Measurements from ENCODE around the gene FGF8.

Gene FGF8

DNA sequence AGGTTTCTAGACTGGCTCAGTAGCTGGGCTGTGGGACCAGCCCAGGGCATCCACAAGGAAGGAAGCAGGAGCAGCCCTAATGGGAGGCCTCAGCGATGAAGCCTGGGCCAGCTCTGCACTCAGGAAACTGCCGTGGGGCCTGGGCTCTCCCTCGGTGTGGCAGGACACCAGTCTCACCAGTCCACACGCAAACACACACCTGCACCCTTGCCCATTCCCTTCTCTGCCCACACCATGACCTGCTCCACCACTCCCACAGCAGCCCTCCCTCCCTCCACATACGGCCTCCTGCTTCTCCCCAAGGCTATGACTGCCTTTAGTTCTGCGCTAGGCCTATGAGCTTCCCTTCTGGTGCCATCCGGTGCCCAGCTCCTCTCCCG lies 7.1 kb downstream of the FGF8 start:
- DNase-seq, result no peak

DNA sequence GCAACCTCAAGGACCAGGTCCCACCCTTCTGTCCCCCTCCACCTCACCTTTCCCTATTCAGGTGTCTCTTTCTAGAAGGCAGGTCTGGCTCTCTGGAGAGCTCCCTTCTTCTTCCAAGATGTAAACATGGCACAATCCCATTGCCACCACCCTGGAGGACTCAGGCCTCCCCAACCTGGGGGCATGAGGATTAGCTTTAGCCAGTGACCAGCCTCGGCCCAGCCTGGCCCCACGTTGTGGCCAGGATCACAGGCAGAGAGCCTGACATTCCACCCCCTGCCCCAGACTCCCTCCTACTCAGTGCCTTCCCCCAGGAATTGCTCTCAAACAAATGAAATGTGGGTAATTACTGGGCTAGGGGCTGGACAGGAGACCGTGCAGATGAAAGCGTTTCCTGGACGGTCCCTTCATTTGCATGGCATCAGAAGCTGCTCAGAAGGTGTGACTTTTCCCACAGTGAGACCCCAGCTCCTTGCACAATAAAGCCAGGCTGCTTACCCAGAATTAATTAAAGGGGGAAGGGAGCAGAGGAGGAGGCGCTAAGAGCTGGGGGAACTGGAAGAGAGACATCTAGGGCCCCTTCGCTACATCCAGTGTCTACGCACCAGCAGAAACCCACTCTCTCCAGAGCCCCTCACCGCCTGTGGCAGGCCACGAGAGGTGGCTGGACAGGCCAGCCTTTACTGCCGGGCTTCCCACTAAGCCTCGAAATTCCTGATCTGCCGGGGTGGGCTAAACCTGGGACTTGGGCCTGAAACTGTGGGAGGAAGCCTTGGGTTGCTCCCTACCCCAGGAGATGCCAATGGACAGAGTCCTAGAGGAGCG lies 7.7 kb downstream of the FGF8 start:
- no peak for DNase-seq

DNA sequence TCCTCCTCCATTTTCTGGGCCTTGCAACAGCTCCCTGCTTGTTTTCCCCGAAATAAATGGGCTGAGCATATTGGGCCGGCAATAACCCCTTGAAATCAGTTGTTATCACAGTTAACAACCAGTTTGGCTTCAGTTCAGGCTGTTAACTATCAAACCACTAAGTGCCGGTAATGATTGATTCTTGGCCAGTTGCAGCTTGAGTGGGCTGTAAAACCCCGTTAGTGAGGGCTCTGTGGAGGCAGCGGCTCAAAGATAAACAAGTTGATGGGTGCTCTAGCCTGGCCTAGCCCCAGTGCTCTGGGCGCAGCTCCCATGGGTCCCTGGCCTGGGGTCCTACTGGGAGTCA lies 8.3 kb downstream of the FGF8 start:
- no peak for DNase-seq

DNA sequence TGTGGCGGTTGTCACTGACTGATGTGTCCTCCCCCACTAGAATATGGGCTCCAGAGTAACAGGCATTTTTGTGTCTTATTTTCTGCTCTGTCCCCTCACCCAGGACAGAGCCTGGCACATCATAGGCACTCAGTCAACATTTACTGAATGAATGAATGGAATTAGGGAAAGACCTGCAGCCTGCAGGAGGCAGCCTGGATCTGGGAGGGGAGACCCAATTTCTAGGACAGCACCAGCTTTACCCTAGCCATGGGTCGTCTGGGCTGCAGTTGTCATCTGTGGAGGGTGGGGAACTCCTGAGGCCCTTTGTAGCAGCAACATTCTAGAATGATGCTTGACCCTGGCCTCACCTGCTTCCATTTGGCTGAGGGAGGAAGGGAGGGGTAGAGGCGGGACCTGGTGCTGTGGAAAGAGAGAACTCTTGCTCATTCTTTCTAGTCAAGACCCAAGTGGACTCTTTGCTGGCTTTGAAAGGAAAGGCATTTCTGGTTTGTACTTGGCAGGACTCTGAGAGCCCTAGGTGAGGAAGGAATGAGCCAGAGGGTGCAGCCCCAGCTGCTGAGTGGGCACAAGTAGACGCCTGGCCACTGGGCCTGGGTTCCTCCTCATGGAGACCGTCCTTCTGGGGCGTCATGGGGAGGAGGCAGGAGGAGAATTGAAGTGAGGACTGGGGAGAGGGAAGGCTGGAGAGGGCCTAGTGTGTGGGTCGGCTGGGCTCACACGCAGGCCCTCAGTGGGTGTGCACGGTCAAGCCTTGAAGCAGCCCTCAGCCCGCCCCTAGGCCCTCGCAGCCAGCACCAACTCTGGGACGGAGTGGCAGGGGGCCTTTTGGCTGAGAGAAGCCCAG lies 8.9 kb downstream of the FGF8 start:
- DNase-seq, result no peak

DNA sequence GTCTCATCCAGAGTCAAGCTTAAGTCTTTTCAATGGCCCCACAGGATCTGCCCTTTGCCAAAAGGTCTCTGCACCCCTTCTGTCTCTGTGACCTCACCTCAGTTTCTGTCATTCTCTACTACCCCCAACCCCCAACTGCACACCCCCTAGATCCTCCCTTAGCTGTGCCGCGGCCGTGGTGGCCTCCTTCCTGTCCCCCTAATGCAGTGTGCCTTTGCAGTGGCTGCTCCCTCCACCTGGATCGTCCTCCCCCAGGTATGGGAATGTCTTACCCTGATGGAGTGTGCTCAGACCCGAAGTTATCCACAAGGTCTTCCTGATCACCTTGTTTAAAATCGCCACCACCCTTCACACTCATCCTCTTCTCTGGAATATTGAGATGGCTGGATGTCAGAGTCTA lies 9.6 kb downstream of the FGF8 start:
- DNase-seq, result no peak

DNA sequence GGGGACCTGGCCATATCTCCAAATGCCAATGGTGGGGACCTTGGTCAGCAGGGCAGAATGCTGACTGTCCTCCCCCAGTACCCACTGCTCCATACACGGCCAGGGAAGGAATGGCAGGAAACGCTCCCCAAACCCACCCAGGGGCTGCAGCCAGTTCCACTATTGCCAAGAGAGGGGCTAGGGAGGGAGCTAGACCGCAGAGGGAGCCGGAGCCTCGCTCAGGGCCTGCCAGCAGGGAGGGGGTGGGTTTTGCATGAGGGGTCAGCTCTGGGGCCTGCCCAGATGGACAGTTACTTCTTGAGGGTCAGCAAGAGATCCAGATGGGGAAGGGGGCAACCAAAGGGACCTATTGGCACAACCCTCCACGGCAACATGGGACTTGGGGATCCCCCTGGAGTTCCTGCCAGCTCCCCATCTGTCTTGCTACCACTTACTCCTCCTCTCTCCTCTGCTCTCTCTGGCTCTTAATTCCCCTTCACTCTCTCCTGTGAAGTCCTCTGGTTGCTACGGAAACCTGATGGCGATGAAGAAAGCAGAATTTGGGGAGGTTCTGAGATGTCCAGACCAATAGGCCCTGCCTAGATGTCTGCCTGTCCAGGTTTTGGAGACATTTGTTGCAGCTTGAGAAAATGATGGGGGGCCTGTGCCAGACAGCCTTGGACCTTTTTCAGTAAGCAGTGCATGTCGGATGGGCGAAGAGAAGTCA lies 12.6 kb downstream of the FGF8 start:
- no peak for DNase-seq

DNA sequence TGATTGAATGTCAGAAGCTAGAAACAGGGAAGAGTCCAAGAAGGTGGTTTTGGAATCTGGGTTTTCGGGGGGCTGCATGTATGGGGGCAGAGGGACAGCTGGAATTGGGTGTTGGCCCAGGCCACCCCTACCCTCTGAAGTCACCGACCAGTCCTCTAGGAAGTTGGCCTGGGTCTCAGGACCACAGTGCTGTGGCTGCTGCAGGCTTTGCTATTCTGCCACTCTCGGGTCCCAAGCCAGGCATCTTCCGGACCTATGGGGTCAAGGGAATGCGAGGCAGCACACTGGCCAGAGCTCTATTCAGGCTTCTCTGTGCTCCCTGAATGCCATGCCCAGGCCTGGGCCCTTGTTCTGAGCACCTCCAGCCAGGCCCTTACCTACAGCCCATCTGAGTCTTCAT lies 13.2 kb downstream of the FGF8 start:
- DNase-seq, result no peak

DNA sequence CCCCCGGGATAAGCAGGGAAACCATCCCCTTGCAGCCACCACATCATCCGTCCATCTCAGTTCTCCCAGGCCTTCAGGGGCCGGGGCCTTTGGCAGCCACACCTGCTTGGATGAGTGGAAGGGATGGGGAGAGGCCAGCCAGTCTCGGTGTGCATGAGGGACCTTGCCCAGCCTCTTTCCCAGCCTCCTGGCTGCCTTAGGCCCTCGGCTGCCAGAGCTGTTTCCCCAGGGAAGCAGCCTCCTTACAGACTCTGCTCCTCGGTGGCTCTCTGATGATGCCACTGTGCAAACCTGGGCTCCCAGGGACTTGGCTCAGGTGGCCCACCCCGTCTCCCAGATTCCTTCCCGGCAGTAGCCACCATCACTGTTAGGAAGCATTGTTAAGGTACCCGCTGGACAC lies 14.7 kb downstream of the FGF8 start:
- no peak for DNase-seq

DNA sequence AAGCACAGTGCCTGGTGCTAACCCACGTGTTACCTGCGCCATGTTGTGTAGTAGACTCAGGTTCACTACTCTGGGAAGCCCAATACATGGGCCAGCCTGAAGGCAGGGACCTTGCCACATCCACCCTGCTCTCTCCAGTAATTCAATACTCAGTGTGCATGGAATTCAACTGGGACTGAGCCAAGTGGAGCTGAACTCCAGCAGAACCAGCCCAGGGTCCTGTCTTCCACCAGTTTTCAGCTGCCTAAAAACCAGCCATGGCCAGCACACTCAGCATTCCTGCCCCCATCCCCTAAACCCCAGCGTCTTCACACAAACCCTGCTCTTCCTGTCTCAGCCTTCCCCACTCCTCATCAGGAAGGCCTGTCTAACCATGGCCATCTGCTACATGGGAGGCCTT lies 15.4 kb downstream of the FGF8 start:
- DNase-seq, result no peak

DNA sequence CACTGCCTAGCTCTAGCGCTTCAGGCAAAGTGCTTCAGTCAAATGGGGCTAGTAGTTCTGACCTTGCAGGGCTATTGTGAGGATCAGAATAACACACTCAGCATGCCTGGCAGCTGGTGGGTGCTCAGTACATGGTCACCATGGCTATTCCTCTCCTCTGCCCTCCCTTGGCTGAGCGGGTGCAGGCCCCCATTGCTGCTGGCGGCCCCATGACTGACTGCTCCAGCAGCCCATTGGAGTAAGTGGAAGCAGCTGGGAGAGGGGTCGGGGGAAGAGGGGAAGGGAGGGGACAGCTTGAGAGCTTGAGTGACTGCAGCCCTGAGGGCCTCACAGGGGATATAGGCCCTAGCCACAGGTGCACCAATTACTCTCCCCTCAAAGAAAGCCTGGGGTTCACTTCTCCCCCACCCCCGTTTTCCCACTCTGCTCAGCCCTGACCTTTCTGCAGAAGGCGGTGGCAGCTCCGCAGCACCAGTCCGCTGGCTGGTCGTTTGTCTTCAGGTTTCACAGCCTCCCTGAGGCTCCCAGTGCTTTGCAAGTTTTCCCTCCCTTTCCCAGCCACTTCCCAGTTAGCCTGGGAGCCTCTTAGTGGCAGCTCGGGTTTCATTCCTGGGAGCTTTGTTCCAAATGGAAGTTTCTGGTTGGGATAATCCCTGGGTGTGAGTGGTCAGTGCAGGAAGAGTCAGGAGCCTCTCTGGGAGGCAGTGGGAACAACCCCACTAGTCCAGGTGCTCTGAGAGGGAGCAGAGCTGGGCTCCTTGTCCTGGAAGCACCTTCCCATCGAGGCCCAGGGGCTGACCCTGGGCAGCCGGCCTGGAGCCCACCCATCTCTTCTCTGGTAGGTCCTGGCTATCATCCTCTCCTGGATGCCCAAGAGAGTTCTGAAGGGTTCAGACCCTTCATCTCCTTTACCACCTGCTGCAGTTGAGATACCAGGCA lies 16.3 kb downstream of the FGF8 start:
- DNase-seq, result no peak

DNA sequence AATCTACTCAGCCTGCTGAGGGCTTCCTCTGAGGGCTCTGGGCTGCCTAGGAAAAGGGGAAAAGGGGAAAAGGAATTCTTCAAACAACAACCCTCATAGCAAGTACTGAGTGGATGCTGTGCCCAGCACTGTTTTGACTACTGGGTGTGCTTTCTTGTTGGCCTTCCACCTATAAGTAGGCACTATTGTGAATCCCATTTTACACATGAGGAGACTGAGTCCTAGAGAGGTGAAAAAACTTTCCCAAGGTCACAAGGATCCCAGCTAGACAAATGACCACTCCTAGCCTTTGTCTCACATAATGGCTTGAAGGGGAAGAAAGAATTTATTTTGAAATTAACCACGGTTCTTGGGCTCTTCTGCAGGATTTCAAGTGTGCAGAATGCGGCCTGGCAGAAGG lies 17.1 kb downstream of the FGF8 start:
- no peak for DNase-seq

DNA sequence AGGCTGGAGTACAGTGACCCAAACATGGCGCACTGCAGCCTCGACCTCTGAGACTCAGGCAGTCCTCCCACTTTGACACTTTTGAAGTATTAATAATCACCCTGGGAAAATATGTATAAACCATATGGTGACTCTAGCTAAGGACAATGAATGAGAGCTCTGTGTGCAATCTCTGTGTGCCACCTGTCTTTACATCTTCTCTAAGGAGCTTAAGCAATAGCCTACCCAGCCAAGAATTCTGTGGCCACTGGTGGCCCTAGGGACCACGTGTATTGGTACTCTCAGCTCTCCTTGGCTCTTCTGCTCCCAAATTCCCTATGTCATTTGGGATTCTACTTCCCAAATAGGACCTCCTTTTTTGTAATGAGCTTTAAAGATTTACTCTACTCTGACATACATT lies 23.7 kb downstream of the FGF8 start:
- DNase-seq, result no peak

DNA sequence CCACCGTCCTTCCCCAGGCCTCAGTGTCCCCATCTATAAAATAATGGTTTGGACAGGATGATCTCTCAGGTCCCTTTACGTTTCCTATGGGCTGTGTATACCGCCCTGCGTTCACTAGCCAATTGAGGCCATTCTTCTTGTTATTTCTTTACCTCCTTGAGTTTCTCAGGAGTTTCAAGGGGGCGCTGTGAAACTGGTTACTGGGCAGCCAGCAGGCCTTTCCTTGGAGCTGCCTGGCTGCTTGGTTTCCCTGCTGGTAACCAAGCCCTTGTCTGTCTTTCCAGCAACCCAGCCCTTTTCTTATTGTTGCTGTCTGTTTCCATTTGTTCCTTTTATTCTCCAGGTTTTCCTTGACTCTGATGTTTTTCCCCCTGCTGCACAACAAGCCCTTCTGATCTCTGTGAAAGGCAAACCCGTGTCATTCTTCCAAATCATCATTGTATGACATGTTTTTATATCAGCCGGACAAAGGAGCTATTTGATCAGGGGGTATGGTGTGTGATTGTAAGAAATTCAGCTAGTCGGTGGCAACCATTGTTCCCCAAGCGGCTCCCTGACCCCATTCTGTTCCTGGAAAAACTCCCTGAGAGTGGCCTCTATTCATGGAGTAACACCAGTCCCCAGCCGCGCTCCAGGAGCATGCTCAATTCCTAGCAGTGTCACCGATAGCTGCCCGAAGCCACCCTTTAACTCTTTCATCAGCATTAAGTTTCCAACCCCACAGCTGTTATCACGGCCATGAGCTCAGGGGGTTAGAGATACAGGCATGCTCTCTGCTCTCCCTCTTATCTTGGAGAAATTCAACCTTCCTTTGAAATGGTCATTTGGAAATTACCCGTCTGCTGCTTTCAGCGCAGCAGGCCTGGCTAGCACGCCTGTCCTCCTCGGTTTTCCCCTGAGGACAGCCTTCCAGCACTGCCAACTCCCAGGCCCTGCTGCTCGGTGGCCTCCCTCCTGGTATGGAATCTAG lies 26.6 kb downstream of the FGF8 start:
- no peak for DNase-seq

DNA sequence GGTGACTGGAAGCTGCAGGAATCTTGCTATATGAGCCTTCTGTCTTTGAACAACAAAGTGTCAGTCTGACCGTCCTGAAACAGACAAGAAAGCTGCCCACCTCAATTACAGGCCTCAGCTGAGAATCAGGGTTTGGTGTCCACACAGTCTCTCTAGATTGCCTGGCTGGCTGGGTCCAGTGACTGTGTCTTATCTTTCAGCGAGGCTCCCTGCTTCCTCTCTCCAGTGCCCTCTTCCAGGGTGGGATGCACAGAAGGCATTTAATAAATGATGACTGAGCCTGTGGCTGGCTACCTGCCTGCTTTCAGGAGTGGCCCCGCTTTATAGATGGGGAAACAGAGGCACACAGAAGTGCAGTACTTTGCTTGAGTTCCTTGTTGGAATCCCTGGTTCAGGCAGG lies 27.4 kb downstream of the FGF8 start:
- no peak for DNase-seq

DNA sequence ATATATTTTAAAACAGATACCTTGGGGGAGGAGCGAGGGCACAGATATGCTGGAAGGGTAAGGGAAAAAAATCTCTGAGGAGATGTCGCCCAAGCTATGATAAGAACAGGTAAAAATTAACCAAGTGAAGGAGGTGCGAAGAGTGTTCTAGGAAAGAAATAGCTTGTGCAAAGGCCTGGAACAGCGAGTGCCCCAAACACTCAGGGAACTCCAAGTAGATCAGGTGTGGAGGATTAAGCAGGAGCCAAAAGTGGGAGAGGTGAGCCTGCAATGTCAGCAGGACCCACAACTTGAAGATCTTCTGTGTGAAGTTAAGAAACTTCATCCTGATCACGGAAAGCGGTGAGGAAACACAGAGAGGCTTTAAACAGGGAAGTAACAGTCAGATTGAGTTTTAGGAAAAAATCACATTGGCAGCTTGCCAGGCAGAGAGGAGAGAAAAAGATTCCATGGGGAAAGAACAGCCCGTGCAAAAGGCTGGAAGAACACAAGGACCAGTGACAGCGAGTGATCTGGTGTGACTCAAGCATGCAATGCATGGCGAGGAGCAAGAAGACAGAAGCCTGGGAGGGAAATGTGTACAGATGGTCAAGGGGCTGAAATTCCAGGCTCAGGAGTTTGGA lies 30.7 kb downstream of the FGF8 start:
- DNase-seq, result no peak

DNA sequence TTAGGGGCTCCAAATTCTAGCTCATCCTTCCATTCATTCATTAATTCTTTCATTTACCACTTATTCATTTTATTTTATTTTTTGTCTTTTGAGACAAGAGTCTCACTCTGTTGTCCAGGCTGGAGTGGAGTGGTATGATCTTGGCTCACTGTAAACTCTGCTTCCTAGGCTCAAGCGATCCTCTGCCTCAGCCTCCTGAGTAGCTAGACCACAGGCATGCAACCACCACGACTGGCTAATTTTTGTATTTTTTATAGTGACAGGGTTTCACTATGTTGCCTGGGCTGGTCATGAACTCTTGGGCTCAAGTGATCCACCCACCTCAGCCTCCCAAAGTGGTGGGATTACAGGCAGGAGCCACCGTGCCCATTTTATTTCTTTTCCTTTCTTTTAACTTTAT lies 31.6 kb downstream of the FGF8 start:
- DNase-seq, result no peak

DNA sequence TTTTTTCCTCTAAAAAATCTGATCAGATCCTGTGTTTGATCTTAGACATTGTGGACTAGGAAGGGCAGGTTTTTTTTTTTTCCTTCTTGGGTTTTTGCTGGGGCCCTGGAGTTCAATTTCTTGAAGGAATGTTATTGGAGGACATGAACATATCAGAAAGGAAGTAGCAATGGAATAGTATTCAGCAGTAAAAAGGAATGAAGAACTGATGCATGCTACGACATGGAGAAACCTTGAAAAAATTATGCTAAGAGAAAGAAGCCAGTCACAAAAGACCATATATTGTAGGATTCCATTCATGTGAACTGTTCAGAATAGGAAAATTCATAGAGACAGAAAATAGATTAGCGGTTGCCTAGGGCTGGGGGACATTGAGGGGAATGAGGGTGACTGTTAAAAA lies 34.0 kb downstream of the FGF8 start:
- no peak for DNase-seq

DNA sequence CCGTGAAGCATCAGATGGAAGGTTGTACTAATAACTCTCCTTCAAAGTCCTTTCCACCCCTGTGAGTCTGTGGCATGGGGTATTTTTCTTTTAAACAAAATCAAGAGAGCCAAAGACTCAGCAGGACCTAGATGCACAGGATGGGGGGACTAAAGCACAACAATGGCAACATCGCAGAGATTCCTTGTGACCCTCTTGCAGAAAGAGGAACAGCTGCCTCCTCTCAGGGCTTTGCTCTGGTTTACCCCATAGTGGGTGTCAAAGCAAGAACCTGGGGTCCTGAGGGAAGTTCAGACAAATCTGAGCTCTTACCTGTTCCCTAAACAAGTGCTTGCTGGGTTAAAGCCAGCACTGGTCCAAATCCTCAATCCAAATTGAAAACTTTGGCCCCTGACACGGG lies 39.2 kb downstream of the FGF8 start:
- no peak for DNase-seq

DNA sequence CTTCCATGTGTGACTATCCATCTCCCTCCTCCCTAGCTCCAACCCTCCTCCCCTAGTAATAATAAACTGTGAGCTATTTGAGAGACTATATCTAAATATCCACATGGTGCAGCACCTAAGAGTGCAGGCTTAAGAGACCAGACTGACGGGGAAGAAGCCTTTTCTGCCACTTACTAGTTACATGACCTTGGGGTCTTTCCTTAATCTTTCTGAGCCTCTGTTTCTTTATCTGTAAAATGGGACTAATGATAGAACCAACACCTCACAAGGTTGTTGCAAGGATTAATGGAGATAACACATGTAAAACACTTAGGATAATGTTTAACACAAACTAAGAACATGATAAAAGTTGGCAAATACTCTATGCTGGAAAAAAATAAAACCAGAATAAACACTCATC lies 43.8 kb downstream of the FGF8 start:
- DNase-seq, result no peak

DNA sequence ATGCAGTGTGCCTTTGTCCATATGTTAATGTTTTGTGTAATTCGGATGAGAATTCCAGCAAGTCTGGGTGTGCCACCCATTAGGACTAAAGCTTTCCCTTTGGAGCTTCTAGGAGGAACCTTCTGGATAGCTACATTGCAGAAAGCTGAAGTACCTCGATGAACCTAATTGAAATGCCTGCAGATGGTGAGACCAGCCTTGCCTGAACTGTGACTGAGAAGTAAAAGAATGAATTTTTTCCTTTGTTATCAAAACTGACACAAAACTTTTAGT lies 49.9 kb downstream of the FGF8 start:
- DNase-seq, result no peak

All from fibroblast of skin of abdomen (primary cell).